ENCODE measurements around the gene MTR. TPM values are rescaled to one million over a fixed set of nuclear protein-coding genes. Genes with fewer than 3 reads are reported as not detected.

The MTR gene
- total RNA-seq, 1 experiment from 2014 or later, result 35.5 TPM

GRCh38 chr1:236760480-236760879, 34.6 kb upstream of the MTR start:
- no peak overlapping the region for H2BK15ac ChIP-seq (ENCODE audit: low read depth, low read length)
- H3K4me1 Mint-ChIP-seq, result peaks cover 2% of the 10 kb centered on the region in 2 experiments; a peak in 3 of 4 replicates
- no peak overlapping the region for H3K4me2 ChIP-seq (ENCODE audit: insufficient read depth, insufficient read length, low read length)
- no peaks in the 10 kb centered on the region for H3K9me3 ChIP-seq (ENCODE audit: control insufficient read depth, low read depth, low read length)
- no peak overlapping the region for H2BK120ac ChIP-seq (ENCODE audit: low read depth, low read length, poor library complexity, severe bottlenecking)
- no peaks in the 10 kb centered on the region for H3K79me2 ChIP-seq (ENCODE audit: insufficient read depth, low read length)
- H3K4me3 Mint-ChIP-seq, result no peak overlapping the region
- no peaks in the 10 kb centered on the region for H4K20me1 ChIP-seq (ENCODE audit: control insufficient read depth, insufficient read depth, insufficient read length)
- H4K5ac ChIP-seq (ENCODE audit: insufficient read length, low read depth, low read length), result no peak overlapping the region
- DNase-seq, result no peak
- no peaks in the 10 kb centered on the region for H3K23me2 ChIP-seq (ENCODE audit: insufficient read length, low read depth, low read length, poor library complexity, severe bottlenecking)
- H3T11ph ChIP-seq (ENCODE audit: low read length), result no peak overlapping the region
- H3K23ac ChIP-seq (ENCODE audit: insufficient read length, low read depth, low read length), result no peak overlapping the region
- no peak overlapping the region for H2AK5ac ChIP-seq (ENCODE audit: insufficient read length, low read length)
- H3K27ac ChIP-seq (ENCODE audit: insufficient read length, low read depth, low read length), result no peak overlapping the region
- no peak overlapping the region for H3K18ac ChIP-seq (ENCODE audit: insufficient read length, low read depth, low read length)
- H2BK5ac ChIP-seq (ENCODE audit: insufficient read length, low read length), result no peak overlapping the region
- no peak overlapping the region for H3K56ac ChIP-seq (ENCODE audit: insufficient read length, low read depth, low read length)
- no peak overlapping the region for H2AFZ ChIP-seq (ENCODE audit: low read length)
- H3K36me3 Mint-ChIP-seq (ENCODE audit: insufficient read depth in 1 of 3, low read depth in 3 of 3), result peaks cover 0 to 4% (median 0%) of the 10 kb centered on the region in 3 experiments; a peak in 3 of 7 replicates
- H3K79me1 ChIP-seq (ENCODE audit: insufficient read depth, low read depth, low read length, poor library complexity, severe bottlenecking), result no peaks in the 10 kb centered on the region
- no peaks in the 10 kb centered on the region for H3K9me3 Mint-ChIP-seq
- H3K9ac ChIP-seq (ENCODE audit: extremely low read depth, insufficient read length, low read length), result no peak overlapping the region
- H4K91ac ChIP-seq (ENCODE audit: insufficient read length, low read depth, low read length), result no peak overlapping the region
- H3K14ac ChIP-seq (ENCODE audit: insufficient read depth, low read length), result no peak overlapping the region
- no peak overlapping the region for H3K4ac ChIP-seq (ENCODE audit: low read depth, low read length)
- H2BK20ac ChIP-seq (ENCODE audit: low read depth, low read length, poor library complexity, severe bottlenecking), result no peak overlapping the region
- H3K27me3 ChIP-seq (ENCODE audit: insufficient read depth, low read length), result no peaks in the 10 kb centered on the region
- H3K27ac Mint-ChIP-seq, result no peak overlapping the region
- H2BK12ac ChIP-seq (ENCODE audit: insufficient read length, low read depth, low read length), result no peak overlapping the region
- WGBS (ENCODE audit: extremely low coverage, insufficient read length, low lambda C conversion rate), result no CpG with 5 or more reads among the region's 6 CpGs
- no peak overlapping the region for H4K8ac ChIP-seq (replicated peaks; ENCODE audit: insufficient read length, low read depth, low read length)
- H3K27me3 Mint-ChIP-seq (ENCODE audit: low read depth), result no peaks in the 10 kb centered on the region
- no peak for TF ChIP-seq CTCF (conservative IDR thresholded peaks at IDR 0.05)
- H3K4me1 ChIP-seq (ENCODE audit: insufficient read depth, low read length), result no peaks in the 10 kb centered on the region
